ENCODE data around the gene RHPN2.
"Not testable (repeated sequence)": the region's sequence is repeated elsewhere in the genome, so short reads cannot be mapped to it uniquely, and the experiment has no call there.

Gene RHPN2

DNA sequence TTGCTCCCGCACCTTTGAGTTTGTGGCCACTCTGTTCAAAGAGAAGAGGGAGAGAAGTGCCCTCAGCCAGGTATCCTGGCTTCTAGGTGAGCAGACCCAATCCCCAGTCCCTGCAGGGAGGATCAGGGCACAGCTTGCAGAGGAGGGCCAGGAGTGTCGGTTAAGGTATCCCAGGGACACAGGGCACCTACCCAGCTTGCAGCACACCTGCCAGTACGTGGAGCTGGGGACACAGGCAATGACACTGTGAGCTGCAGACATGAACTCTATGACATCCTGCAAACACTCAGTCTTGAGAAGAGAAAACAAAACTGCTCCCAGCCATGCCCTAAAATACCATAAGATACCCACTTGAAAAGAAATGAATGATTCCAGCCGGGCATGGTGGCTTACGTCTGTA is 38.1 kb downstream of the RHPN2 start:
- DNase-seq (ENCODE audit: low read depth), result not testable (repeated sequence)

DNA sequence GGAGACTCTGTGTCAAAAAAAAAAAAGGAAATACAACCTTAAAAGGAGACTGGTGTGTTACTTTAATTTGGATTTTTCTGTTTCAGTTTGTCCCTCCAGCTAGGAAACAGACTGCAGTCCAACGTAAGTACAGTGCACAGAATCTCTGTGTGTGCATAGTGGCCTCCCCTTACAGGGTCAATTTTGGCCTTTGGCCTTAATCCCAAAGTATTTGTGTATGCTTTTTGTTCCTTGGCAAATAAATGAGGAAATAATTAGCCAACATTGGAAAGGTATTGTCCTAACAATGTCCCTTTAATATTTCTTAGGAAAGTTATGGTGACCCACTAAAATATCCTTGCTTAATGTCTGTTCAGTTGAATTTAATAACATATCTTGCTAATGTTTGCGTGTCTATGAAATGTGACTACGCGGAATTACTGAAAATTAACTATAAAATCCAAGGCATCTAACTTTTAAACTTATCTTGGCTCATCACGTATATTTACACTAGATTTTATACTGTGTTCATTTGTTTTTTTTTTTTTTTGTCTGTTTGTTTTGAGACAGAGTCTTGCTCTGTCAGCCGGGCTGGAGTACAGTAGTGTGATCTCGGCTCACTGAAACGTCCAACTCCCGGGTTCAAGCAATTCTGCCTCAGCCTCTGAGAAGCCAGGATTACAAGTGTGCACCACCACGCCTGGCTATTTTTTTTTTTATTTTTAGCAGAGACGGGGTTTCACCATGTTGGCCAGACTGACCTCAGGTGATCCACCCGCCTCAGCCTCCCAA is 39.0 kb downstream of the RHPN2 start:
- not testable (repeated sequence) for DNase-seq (ENCODE audit: low read depth)

DNA sequence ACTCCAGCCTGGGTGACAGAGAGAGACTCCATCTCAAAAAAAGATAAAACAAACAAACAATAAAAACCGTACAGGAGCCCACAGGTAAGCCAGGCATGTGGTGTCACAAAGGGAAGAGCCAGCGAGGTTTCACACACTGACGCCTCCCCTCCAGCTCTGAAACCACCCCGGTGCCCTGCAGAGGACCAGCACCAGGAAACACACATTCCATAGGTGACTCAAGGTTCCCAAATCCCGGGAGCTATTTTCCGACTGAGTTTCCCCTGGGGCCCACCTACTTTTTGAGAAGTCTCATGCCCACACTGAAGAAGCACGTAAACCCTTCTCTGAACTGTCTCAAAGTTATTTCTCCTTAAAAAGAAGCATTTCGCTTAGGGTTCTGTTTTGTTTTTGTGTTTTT is 40.3 kb downstream of the RHPN2 start:
- DNase-seq (ENCODE audit: low read depth), result no peak

DNA sequence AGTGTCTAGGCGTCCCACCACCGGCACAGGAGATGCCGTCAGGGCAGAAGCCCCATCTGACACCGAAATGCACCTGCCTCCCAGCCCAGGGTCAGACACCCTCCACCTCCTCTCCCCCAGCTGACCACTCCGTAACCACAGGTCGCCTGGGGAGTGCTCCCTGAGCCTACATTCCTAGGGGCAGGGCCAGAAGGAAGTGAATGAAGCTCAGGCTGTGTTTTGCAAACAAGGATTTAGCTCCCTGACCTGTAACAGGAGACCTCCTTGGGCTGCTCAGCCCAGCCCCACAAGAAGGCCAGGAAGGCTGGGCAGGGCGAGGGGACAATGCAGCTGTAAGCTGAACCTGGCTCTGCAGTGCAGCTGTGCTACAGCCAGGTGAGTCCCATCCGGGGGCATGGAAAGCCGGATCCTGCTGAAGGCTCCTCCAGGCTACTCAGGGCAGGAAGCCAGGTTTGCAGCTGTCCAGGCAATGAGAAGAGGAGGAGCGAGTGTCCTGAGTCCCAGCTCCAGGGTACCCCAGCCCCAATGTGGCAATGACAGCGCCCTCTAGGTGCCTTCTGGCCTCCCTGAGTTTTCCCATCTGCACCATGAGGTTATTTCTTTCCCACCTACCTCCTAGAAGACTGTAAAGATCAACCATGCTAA is 42.1 kb downstream of the RHPN2 start:
- DNase-seq (ENCODE audit: low read depth), result no peak

DNA sequence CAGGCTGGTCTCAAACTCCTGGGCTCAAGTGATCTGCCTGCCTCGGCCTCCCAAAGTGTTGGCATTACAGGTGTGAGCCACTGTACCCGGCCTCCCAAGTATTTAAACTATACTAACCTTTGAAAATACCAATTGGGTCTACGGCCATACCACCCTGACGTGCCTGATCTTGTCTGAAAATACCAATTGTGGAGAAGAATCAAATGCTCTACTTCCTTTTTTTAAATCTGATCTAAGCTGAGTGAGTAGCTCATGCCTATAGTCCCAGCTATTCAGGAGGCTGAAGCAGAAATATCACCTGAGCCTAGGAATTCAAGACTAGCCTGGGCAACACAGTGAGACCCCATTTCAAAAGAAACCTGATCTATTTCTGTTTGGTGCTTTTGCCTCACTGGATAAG is 53.8 kb downstream of the RHPN2 start:
- not testable (repeated sequence) for DNase-seq (ENCODE audit: low read depth)

DNA sequence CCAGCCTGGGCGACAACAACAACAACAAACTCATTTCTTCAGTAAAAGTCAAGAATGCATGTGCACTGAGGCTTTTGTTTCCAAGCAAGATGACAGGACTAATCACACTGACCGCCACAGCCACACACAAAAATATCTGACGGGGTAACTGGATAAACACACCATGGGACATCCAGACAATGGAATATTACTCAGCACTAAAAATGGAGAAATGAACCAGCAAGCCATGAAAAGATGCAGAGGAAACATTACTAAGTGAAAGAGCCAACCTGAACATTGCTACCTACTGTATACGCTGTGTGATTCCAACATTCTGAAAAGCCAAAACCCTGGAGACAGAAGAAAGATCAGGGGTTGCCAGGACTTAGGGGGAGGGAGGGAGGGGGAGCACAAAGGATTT is 56.0 kb downstream of the RHPN2 start:
- no peak for DNase-seq (ENCODE audit: low read depth)

DNA sequence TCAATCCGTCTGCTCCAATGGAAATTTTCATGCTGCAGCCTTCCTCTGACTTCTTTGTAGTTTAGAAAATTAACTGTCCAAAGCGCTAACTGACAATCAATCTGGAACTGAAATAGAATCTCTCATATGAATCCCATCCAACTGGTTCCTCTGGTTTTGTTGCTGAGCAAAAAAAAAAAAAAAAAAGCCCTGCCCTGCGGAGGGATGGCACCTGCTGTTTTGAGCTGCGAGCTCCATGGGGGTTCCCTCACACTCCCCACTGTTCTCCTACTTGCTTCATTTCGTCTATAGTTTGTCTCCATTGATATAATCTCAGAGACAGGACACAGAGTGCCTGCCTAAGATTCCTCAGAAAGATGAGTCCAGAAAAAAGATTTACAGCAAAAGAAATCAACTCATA is 59.2 kb downstream of the RHPN2 start:
- DNase-seq (ENCODE audit: low read depth), result no peak

DNA sequence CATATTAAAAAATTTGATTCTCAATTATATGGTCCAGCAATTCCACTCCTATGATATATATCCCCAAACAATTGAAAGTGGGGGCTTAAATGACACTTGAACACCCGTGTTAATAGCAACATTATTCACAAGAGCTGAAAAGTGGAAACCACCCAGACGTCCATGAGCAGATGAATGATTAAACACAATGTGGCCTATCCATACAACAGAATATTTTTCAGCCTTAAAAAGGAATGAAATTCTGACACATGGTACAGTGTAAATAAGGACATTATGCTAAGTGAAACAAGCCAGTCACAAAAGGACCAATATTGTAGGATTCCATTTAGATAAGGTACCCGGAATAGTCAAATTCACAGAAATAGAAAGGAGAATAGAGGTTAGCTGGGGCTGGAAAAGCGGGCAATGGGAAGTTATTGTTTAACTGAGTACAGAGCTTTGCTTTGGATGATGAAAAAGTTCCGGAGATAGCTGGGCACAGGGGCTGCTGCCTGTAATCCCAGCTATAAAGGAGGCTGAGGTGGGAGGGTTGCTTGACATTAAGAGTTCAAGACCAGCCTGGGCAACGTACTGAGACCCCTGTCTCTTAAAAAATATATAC is 61.2 kb downstream of the RHPN2 start:
- DNase-seq (ENCODE audit: low read depth), result not testable (repeated sequence)

DNA sequence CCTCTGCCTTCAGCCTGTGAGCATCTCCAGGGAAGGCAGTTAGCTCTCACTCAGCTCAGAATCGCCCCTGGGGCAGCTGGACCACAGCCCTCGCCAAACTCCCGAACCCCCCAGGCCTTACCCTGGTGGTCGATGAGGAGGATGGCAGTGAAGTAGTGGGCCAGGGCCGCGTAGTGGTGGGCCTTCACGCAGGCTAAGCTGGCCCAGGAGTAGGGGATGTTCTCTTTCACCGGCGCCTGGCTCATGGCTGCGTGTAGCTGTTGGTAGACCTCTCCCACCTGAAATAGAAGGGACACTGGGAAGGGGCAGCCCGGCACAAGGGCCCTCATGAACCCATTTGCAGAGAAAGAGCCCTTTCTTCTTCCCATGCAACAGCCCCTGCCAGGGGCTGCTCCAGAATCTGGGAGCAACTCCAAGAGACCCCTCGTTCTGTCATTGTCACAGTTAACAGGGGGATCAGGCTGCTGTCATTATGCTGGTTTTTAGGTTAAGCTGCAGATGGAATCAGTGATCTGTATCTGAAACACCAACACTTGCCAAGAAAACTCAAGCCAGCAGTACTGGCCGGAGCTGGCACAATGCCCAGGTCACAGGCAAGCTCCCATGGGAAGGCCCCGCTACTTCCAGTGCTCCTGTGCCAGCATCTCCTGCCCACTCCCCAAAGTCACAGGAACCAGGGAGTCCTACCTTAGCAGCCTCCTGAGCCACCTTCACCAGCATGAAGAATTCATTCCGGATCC is 62.4 kb downstream of the RHPN2 start:
- not testable (repeated sequence) for DNase-seq (ENCODE audit: low read depth)

DNA sequence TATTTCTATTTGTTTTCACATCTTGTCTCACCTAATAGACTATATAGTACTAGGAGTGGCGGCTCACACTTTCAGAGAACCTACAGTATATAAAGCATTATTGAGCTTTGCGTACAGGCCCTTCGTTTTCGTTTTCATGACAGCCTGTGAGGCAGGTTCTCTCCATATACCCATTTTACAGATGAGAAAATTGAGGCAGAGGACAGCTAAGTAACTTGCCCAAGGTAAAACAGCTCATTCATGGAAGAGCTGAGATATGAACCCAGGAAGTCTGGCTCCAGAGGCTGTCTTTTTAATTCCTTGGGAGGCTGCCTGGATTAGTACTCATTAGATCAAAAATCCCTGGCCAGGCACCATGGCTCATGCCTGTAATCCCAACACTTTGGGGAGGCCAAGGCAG is 63.8 kb downstream of the RHPN2 start:
- no peak for DNase-seq (ENCODE audit: low read depth)

DNA sequence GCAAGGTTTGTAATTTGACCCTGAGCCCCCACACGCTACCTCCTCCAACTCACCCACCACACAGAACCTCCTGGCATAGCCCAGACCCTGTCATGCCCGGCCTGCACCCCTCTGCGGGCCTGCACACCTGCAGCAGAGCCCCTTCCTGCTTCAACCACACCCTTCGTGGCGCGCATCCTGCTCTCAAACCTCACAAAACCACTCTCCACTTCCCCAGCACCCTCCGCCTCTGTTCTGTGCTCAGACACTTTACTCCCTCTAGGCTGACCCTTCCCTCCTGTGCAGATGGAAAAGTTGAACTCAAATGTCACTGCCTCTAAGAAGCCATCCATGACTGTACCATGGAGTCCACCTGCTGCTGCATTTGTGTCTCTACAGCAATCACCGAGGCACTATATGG is 64.2 kb downstream of the RHPN2 start:
- no peak for DNase-seq (ENCODE audit: low read depth)

DNA sequence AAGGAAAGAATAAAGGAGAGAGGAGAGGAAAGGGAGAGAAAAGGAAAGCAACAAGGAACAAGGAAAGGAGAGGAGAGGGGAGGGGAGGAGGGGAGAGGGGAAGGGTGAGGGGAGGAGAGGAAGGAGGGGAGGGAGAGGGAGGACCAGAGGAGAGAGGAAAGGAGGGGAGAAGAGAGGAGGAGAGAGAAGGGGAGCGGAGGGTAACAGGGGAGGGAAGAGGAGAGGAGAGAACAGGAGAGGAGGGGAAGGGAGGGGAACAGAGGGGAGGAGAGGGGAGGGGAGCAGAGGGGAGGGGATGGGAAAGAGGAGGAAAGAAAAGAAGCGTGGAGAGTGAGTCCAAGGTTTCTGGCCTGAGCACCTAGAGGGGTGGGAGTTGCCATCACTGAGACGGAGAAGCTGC is 66.0 kb downstream of the RHPN2 start:
- no peak for DNase-seq (ENCODE audit: low read depth)

DNA sequence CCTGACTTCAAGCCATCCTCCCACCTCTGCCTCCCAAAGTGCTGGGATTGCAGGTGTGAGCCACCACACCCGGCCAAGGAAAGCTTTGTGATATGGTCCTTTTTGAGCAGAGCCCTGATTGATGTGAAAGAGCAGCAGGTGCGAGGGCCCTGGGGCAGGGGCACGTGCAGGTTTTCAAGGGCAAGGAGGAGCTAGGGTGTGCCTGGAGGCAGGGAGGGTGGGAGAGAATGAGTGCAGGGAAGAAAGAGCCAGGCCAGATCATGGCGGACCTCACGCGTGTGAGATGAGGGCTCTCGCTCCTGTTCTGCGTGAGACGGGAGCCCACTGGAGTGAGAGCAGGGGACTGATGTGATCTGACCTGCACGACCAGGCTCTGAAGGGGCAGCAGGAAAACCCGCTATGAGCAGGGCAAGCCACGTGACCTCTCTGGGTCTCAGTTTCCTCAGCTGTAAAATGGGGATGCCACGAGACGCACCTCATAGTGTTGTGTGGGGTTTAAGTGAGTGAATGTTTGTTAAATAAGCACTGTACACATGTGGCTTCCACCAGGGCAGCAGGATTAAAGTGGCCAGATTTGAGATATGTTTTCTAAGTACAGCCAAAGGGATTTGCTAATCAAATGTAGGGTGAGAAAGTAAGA is 66.9 kb downstream of the RHPN2 start:
- no peak for DNase-seq (ENCODE audit: low read depth)

DNA sequence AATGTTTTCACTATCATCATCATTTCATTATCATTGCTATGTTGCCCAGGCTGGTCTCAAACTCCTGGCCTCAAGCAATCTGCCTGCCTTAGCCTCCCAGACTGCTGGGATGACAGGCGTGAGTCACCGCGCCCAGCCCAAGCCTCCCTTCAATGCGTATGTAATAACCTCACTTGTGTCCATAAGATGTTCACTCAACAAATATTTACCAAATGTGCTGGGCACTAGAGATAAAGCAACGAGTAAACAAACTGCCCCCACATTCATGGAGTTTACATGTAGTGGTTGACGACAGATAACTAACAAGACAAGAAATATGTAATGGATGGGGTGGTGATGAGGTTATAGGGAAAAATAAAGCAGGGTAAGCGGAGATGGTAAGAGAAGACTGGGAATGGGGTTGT is 67.6 kb downstream of the RHPN2 start:
- DNase-seq (ENCODE audit: low read depth), result not testable (repeated sequence)

DNA sequence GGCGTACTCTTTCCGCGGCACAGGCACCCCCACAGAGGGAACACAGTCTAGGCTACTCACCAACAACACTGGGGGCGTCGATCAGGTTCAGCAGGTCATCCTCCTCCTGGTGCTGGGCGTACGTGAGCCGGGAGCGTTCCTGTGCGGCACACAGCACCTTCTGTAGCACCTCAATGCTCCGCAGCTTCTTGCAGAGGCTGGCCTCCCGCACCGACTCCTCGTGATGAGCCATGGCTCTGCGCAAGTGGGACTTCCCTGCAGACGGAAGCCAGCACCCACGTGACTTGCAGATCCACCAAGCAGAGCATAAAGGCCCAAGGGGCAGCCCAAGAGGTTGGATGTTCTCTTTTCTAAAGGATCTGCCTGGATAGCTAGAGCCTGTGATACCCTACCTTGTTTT is 68.7 kb downstream of the RHPN2 start:
- DNase-seq (ENCODE audit: low read depth), result not testable (repeated sequence)

DNA sequence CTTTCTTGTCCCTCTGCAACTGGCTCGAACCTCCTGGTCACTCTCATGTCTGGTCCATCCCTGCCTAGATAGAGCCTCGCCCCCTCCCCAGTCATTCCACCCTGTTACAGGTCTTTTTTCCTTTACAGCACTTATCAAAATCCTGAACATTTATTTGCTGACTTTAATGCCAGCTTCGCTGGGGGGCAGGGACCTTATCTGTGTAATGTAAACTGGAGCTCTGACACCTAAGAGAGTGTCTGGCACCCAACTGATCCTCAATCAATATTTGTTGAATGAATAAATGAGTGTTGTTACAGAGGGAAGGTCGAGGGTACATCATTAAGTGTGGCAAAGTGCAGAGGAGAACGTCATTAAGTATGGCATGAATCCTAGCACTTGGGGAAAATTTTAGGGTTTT is 76.0 kb downstream of the RHPN2 start:
- DNase-seq (ENCODE audit: low read depth), result no peak

DNA sequence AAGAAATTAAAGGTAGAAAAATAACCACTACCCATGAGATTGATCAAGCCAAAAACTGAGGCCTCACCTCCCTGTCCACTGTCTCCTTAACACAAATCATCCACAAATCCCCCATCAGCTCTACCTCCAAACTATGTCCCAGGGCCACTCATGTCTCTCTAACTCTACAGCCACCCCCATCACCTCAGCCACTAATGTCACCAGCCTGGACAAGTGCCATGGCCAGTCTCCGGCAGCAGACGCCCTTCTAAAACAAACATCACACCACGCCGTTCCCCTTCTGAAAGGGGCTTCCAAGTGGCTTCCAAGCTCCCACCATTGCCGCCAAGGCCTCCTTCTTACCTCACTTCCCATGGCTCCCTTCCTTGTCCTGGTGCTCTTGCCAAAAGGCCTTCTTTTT is 76.4 kb downstream of the RHPN2 start:
- not testable (repeated sequence) for DNase-seq (ENCODE audit: low read depth)

DNA sequence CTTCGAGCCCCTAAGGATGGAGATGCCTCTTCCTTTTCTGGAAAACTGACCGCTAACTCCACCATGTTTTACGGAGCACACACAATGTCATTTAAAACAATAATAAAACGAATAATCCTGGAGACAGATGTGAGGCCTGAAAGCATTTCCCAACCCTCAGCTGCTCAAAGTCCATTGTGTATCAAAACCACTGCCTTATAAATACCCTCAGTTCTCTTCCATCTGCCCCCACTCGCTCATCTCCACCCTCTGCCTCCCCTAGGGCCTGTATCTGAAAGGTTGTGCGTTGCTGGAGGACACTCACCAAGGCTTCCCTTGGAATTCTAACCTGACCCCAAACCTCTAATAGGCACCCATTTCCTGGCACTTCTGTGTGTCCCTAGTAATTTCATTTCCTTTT is 82.2 kb downstream of the RHPN2 start:
- not testable (repeated sequence) for DNase-seq (ENCODE audit: low read depth)

DNA sequence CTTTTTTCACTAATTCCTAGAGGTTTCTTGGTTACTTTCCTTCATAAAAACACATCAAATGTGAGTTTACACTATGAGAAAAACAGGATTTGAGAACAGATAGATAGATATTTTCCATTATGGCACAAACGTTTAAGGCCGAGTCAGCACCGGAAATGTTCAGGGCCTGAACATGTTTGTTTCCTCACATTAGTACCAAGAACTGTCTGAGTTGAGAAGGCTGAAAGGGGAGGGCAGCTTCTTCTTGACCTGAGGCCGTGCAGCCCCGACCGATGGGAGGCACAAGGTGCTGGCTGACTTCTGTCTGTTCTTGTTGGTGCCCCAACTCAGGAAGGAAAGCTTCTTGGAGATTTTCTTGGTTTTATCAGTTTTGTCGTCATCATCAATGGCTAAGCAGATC is 84.9 kb downstream of the RHPN2 start:
- DNase-seq (ENCODE audit: low read depth), result not testable (repeated sequence)

DNA sequence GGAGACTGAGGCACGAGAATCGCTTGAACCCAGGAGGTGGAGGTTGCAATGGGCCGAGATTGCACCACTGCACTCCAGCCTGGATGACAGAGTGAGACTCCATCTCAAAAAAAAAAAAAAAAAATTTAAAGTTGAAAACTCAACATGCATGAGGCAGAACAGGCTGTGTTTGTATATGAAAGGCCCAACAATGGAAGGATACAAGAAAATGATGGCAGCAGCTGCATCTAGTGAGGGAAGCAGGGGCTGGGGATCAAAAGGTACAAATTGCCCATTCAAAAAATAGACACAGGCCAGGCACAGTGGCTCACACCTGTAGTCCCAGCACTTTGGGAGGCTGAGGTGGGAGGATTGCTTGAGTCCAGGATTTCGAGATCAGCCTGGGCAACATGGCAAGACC is 86.9 kb downstream of the RHPN2 start:
- not testable (repeated sequence) for DNase-seq (ENCODE audit: low read depth)

DNA sequence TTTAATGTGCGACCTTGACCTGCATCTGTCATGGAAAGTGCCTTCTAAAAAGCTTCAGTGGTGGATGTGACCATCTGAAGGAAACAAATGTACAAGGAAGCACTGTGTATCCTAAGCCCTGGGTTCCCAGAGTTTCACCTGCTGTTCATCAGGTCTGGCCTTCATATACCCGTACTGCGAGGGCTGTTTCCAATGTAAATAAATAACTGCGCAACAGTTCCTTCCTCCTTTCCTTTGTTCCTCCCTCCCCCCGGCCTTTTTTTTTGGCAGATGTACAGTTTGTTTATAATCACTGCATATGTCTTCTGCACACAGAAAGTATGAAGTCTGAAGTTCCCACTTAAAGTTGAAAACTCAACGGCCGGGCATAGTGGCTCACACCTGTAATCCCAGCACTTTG is 87.4 kb downstream of the RHPN2 start:
- DNase-seq (ENCODE audit: low read depth), result no peak

DNA sequence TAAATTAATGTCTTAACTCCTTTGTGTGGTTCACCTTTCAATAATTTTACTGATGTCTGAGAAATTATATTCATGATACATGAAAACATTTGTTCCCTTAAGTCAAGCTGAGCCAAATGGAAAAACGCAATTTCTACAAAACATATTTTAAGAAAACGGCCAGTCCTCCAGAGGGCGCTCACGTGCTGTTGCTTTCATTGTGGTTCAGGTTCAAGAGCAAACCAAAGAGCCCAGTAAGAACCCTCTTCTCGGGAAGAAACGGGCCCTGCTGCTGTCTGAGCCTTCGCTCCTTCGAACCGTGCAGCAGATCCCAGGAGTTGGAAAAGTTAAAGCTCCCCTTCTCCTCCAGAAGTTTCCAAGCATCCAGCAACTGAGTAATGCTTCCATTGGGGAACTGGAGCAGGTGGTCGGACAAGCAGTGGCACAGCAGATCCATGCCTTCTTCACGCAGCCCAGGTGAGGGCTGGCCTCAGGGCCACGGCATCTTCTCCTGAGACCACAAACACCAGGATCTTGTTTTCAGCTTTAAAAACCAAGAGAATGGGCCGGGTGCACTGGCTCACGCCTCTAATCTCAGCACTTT is 88.4 kb downstream of the RHPN2 start:
- DNase-seq (ENCODE audit: low read depth), result no peak
